ENCODE results near the gene FEM1C.
"Not testable (repeated sequence)": the region's sequence is repeated elsewhere in the genome, so short reads cannot be mapped to it uniquely, and the experiment has no call there.

Gene FEM1C

GRCh38 chr5:115514220-115514619 is 30.4 kb downstream of the FEM1C start:
- DNase-seq, result no peak

DNA sequence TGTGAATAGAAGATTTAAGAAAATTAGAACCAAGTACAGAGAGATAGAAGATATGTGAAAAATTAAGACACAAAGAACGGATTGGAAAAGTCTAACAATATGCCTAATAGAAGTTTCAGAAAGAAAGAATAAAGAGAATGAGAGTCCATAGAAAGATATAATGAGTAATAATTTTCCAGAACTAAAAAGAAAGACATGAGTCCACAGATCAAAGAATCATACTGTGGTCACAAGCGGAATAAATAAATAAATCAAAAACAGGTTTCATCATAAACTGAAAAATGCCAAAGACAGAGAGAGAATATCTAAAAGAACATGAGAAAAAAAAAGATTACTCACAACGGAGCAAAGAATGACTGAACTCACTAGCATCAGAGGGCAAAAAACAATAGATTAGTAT is 32.9 kb downstream of the FEM1C start:
- no peak for DNase-seq

GRCh38 chr5:115510145-115510645 is 34.4 kb downstream of the FEM1C start:
- DNase-seq, result no peak

DNA sequence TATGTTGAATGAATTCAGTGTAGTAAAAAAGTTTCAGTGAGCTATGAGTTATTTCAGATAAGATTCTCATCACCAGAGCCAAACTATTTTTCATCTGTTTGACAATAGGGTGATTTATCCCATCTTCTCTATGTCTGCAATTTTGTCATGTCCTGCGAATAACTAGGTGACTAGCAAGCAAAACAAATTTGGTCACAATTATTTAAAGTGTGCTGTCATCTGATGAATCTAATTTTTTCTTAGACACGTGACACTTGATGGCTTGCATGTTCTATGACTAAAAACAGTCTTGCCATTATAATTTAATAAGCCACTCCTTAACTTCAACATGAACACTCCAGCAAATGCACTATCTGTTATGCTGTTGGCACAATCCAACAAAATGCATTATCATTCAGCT is 35.0 kb downstream of the FEM1C start:
- DNase-seq, result no peak

DNA sequence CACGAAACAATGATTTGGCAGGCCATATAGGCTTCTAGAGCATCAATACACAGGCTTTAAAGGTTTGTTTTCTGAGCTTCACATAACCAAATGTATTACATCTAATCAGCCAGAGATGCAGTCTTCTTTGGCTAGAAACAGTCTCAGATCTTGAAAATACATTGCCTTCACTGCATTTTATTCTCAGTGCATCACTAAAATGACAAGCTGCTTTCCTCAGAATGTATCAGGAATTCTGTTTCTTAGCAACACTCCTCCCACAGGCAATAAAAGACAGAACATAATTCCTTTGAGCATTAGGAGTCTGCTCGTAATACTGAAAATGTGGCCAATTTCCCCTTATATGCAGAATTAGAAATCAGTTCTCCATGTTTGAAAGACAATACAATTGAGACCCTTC is 36.9 kb downstream of the FEM1C start:
- no peak for DNase-seq

DNA sequence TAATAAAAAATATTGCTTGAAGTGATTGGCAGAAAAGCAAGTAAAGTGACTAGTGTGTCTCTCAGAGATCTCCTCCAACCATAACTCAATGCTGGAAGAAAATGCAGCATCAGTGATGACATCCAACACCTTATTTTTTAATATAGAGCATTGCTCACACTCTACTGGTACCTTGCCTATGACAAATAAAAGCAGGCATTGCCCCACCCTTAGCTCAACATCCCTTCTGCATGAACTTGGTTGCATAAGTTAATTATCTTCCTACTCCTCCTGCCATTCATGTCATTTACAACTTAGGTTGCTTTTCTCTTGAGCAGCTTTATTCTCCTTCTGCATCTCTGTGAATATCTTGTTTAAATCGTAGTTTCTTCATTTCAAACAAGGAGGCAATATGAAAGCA is 41.2 kb downstream of the FEM1C start:
- no peak for DNase-seq

DNA sequence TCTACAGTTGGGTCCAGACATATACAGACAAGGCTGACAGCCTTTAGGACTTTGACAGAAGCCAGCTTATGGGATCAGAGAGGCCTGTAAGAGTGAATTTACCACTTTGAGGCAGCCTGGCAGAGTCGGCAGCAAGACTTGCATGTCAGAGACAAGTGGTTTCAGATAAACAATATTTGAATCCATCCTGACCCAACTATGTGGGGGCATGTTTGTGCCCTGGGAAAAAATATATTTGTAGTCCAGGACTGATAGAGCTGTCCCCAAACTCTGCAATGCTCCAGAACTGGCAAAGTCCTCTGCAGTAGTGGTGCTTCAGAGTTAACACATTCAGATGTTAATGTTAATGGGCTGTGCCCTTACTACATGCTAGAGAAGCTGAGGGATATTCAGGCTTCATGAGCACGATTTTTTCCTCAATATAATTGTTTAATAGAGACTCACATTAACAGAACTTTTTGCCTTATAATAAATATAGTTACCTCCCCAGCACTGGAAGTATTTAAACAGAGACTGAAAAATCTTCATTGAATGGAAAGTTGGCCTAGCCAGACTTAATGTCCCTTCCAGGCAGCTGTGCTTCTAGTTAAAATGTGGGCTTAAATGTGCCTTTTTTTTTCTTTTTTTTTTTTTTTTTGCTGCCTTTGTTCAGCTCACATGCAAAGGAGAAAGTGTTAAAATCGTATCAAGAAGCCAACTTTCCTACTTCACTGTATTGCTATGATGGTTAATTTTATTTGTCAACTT is 42.9 kb downstream of the FEM1C start:
- no peak for DNase-seq

GRCh38 chr5:115500225-115500624 is 44.4 kb downstream of the FEM1C start:
- DNase-seq, result no peak

DNA sequence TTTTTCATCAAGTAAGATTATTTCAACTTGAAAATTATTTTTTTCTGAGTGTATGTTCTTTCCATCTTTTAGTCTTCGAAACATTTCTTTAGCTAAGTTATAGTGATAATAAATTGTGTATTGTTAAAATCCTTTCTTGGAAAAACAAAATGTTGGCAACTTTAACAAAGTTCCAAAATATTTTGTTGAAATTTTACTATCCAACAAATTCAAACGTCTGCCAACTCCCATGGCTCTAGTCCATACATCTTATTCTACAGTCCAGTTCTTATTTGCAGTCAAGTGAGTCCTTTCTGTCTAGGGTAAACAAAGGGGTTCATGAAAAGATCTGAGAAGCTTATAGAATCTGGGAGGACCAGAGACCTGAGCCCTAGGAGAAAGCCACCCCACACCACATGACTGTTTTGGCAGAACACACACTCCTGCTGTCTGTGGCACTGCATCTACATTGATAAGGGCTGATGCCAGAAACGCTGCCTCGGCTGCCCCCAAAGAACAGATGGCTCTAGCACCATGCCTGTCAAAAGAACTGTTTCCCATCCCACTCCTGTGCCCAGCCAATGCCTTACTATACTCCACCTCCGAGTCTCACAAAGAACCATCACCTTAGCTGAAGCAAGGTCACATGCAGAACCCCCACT is 47.5 kb downstream of the FEM1C start:
- no peak for DNase-seq

- no peak for DNase-seq
Observed at GRCh38 chr5:115494570-115495289, 49.8 kb downstream of the FEM1C start.

- DNase-seq, result no peak
Observed at GRCh38 chr5:115490596-115490995, 54.0 kb downstream of the FEM1C start.

GRCh38 chr5:115489733-115490132 is 54.8 kb downstream of the FEM1C start:
- no peak for DNase-seq

DNA sequence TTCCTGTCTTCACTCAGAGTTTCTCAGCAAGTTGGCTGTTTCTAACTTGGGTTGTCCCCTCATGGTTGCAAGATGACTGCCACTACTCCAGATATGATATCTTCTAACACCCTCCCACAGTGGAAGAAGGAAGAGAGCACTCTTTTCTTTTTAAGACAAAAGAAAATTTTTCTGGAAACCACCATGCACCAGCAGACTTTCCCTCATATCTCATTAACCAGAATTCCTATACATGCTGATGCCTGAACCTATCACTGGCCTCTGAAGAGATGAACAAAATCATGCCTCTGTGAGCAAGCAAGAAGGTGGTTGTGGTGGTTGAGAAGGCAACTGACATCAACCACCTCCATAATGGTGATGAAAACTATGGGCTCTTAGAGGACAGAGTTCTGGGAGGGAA is 56.8 kb downstream of the FEM1C start:
- DNase-seq, result no peak

DNA sequence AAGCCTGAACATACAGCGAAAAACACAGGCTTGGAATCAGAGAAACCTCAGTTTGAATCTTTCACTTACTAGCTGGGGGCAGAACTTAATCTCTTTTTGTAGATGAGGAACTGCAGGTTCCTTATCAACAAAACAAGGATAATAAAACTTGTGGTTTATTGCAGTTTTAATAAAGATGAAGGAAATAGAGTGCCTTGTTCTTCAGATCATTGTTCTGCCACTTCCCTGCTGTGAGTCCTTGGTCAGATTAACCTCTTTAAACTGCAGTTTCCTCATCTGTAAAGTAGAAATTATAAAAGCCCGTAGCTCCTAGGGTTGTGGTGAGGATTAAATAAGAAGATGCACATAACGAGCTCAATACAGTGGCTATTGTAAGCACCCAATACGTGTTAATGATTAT is 57.4 kb downstream of the FEM1C start:
- no peak for DNase-seq

GRCh38 chr5:115486728-115487127 is 57.8 kb downstream of the FEM1C start:
- no peak for DNase-seq

DNA sequence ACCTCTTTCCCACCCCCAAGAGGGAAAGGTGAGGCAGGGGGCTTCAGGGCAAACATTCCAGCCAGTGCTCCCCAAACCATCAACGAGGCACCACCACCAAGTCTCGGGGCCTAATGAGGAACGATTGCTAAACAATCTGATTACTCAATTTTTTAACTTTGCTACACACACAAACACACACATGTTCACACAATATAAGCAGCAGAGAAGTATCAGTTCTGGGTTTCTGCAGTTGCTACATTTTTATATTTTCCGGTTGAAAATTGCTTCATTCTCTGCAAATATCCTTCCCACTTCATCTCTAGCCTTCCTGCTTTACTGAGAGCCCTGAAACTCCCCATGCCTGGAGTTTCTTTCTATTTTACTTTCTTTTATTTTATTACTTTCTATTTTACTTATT is 60.2 kb downstream of the FEM1C start:
- DNase-seq, result no peak

- DNase-seq, result no peak
Observed at GRCh38 chr5:115480900-115481299, 63.7 kb downstream of the FEM1C start.

GRCh38 chr5:115480271-115480670 is 64.3 kb downstream of the FEM1C start:
- no peak for DNase-seq

DNA sequence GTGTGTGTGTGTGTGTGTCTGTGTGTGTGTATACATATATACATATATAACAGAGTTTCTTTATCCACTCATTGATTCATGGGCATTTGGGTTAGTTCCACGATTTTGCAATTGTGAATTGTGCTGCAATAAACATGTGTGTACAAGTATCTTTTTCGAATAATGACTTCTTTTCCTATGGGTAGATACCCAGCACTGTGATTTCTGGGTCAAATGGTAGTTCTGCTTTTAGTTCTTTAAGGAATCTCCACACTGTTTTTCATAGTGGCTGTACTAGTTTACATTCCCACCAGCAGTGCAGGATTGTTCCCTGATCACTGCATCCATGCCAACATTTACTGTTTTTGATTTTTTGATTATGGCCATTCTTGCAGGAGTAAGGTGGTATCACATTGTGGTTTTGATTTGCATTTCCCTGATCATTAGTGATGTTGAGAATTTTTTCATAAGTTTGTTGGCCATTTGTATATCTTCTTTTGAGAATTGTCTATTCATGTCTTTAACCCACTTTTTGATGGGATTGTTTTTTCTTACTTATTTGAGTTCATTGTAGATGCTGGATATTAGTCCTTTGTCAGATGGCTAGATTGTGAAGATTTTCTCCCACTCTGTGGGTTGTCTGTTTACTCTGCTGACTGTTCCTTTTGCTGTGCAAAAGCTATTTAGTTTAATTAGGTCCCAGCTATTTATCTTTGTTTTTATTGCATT is 65.3 kb downstream of the FEM1C start:
- not testable (repeated sequence) for DNase-seq

DNA sequence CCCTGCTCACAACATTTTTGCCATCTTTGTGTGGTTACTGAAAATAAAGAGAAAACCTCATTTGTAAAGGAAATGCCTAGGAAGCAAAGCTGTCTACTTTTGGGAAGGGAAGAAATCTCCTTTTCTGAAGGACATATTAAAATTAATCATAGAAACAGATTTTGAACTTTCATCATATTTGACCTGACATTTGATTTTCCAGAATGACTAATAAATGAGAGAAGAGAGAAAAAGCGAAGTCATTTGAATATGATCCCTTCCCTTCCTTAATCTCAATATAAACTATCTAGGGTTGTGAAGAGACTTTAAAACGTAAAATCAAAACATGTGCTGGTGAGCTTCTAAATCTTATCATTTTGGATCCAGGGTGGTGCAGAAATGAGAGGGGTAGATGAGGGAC is 66.3 kb downstream of the FEM1C start:
- DNase-seq, result no peak

DNA sequence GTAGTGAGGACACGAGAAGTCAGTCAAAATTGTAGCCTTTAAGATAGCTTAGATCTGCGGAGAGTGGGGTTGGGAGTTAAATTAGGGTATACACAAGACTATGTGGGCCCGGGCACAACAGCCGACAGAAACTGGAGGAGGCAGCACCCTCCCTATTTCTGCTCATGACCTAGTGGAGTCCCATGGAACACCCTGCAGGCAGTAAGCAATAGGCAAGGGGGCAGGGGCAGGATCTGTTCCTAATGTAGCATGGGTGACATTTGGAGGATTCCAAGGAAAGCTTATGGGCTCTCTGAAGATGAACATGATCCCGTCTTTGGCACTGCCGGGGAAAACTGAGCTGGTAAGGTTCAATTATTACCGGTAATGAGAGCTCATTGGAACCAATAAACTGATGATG is 67.0 kb downstream of the FEM1C start:
- no peak for DNase-seq

DNA sequence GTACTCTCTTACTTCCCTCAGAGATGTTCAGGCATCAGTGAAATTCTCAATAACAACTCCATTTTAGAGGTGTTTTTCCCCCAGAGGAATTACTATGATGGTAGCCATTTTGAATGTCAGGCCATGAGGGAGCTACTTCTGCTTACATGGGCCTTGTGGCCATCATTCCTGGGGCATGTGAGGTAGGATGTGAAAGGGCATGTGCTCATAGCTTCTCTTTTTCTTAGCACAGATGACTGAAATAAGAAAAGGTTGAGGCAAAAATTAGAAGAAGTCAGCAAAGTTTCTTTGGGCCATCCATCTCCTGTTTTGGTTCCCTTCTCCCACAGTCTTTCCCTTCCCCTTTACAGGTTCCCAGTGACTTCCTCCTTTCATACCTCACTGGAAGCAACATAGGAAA is 68.8 kb downstream of the FEM1C start:
- no peak for DNase-seq

- DNase-seq, result no peak
Observed at GRCh38 chr5:115472271-115473025, 72.1 kb downstream of the FEM1C start.

Data from CD4-positive, alpha-beta T cell treated with Interleukin-4 for 4 hours (primary cell).